Progenitor cell of endocrine pancreas (in vitro differentiated cells): Measurements from ENCODE around the gene ELOVL1. TPM values are rescaled to one million over a fixed set of nuclear protein-coding genes. Genes with fewer than 3 reads are reported as not detected.

Experiments used
- DNase-seq: peaks from one replicate; pipeline ENCODE4 v3.0.0; 2021; ENCODE audit warnings: low spot score; ENCODE audit not compliant: unreplicated experiment
- H3K27ac Mint-ChIP-seq: 2 replicates; pipeline ENCODE4 v1.8.0; 2021; ENCODE audit warnings: mild to moderate bottlenecking, moderate library complexity, mixed read lengths
- H3K27me3 Mint-ChIP-seq: 2 replicates; pipeline ENCODE4 v1.8.0; 2021; ENCODE audit warnings: mixed read lengths
- H3K36me3 Mint-ChIP-seq: 2 replicates; pipeline ENCODE4 v1.8.0; 2022; ENCODE audit warnings: mixed read lengths; ENCODE audit not compliant: insufficient read depth
- H3K4me1 Mint-ChIP-seq: 2 replicates; pipeline ENCODE4 v1.8.0; 2021; ENCODE audit warnings: low read depth, mixed read lengths
- H3K4me3 Mint-ChIP-seq: 2 replicates; pipeline ENCODE4 v1.8.0; 2021; ENCODE audit warnings: low read depth, mild to moderate bottlenecking, moderate library complexity, mixed read lengths
- H3K9me3 Mint-ChIP-seq: 2 replicates; pipeline ENCODE4 v1.8.0; 2021; ENCODE audit warnings: low read depth, mixed read lengths
- total RNA-seq: library from RNA; stranded (reverse); gene quantifications from 2 replicates; pipeline ENCODE4 v1.2.1, GENCODE V29; 2021
- TF ChIP-seq, protein P1 (sequence below): fragments of 200-600 bp; sonication (generic); IDR thresholded peaks from one replicate; pipeline ENCODE4 v1.5.0; 2021; ENCODE audit warnings: antibody characterized with exemption, mild to moderate bottlenecking; ENCODE audit not compliant: unreplicated experiment

The ELOVL1 gene
- total RNA-seq, 1 donor from 2014 or later, result 46.0 TPM

DNA sequence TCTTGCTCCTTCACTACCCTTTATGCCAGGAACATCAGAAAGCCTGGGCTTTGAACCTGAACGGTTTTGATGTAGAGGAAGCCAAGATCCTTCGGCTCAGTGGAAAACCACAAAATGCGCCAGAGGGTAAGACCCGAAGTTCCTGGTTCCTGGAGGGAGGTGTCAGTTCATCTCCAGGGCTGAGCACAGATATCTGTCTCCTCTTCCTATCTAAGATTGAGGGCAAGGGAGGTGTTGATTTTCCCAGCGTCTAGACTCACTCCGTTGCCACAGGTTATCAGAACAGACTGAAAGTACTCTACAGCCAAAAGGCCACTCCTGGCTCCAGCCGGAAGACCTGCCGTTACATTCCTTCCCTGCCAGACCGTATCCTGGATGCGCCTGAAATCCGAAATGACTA lies 8.1 kb downstream of the ELOVL1 start:
- no peak for DNase-seq
- peak overlapping the region; percentile 87 for H3K4me3 Mint-ChIP-seq
- peaks cover 28% of the 10 kb centered on the region for H3K4me1 Mint-ChIP-seq
- H3K36me3 Mint-ChIP-seq, result peaks cover 17% of the 10 kb centered on the region
- no peaks in the 10 kb centered on the region for H3K27me3 Mint-ChIP-seq
- peak overlapping the region; percentile 89 for H3K27ac Mint-ChIP-seq
- TF ChIP-seq, protein P1, sequence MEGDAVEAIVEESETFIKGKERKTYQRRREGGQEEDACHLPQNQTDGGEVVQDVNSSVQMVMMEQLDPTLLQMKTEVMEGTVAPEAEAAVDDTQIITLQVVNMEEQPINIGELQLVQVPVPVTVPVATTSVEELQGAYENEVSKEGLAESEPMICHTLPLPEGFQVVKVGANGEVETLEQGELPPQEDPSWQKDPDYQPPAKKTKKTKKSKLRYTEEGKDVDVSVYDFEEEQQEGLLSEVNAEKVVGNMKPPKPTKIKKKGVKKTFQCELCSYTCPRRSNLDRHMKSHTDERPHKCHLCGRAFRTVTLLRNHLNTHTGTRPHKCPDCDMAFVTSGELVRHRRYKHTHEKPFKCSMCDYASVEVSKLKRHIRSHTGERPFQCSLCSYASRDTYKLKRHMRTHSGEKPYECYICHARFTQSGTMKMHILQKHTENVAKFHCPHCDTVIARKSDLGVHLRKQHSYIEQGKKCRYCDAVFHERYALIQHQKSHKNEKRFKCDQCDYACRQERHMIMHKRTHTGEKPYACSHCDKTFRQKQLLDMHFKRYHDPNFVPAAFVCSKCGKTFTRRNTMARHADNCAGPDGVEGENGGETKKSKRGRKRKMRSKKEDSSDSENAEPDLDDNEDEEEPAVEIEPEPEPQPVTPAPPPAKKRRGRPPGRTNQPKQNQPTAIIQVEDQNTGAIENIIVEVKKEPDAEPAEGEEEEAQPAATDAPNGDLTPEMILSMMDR, result no peak
- H3K9me3 Mint-ChIP-seq, result no peaks in the 10 kb centered on the region

DNA sequence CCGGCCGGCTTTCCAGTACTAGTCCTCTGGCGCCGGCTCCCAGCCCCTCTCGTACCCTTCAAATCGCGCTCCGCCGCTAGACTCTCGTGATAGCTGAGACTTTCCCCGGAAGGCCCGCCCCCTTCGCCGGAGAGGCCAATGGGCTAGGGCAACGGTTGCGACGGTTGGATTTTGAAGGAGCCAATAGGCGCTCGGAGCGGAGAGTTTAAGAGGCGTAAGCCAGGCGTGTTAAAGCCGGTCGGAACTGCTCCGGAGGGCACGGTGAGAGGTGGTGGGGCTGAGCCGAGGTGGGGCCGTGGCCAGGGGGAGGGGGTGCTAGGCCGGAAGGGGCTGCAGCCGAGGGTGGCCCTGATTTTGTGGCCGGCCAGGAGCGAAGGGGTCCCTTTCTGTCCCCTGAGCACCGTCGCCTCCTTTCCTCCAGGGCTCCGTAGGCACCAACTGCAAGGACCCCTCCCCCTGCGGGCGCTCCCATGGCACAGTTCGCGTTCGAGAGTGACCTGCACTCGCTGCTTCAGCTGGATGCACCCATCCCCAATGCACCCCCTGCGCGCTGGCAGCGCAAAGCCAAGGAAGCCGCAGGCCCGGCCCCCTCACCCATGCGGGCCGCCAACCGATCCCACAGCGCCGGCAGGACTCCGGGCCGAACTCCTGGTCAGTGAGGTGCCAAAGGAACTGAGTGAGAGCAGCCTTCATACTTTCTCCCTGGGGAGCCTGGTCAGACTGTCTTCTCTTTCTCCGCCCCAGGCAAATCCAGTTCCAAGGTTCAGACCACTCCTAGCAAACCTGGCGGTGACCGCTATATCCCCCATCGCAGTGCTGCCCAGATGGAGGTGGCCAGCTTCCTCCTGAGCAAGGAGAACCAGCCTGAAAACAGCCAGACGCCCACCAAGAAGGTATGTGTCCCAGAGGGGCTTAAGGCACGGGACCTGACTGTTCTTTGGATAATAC lies 8.8 kb downstream of the ELOVL1 start, which contains the start of gene CDC20:
CDC20 (plus strand) TSS at position 236 of the 948 bp plus-strand sequence; CDS start at position 471, 235 bp downstream.
- H3K9me3 Mint-ChIP-seq, result no peaks in the 10 kb centered on the region
- H3K27ac Mint-ChIP-seq, result peak within 1 kb of the TSS; percentile 97
- H3K4me1 Mint-ChIP-seq, result peaks cover 27% of the 10 kb centered on the region
- H3K36me3 Mint-ChIP-seq, result peaks cover 16% of the 10 kb centered on the region
- H3K27me3 Mint-ChIP-seq, result no peaks in the 10 kb centered on the region
- DNase-seq, result peak; percentile 97
- H3K4me3 Mint-ChIP-seq, result peak within 1 kb of the TSS; percentile 87
- TF ChIP-seq, protein P1, result no peak

DNA sequence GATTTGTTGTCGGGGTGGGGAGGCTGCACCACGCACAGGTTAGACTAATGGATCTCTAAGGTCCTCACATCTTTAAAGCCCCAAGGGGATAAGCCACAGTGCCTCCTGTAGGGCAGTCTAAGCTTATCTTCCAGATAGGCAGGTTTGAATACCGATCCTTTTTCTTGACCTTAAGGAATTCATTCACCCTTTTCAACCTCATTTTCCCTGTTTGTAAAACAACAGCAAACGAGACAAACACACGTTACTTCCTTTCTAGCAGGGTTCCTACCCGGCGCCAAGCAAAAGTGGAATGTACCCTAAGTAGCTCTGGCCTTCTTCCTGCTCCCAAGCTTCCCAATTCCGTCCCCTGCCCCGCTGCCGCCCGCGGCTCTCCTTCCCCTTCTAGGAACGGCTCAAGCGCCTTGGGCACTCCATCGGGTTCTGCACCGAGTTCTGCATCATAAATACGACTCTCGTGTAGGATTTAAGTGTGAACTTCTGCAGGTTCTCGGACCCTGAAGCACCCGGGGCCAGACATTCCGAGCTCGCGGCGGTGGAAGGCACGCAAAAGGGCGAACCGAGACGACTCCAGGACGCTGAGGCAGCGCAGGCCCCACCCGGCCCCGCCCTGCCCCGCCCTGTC lies 9.6 kb downstream of the ELOVL1 start:
- Mint-ChIP-seq H3K27me3 (no peaks in the 10 kb centered on the region), H3K36me3 (peaks cover 13% of the 10 kb centered on the region), H3K27ac (peak overlapping the region; percentile 97), H3K4me1 (peaks cover 25% of the 10 kb centered on the region), H3K9me3 (no peaks in the 10 kb centered on the region), H3K4me3 (peak overlapping the region; percentile 87)
- DNase-seq, result no peak
- TF ChIP-seq, protein P1, result peak; percentile 54

DNA sequence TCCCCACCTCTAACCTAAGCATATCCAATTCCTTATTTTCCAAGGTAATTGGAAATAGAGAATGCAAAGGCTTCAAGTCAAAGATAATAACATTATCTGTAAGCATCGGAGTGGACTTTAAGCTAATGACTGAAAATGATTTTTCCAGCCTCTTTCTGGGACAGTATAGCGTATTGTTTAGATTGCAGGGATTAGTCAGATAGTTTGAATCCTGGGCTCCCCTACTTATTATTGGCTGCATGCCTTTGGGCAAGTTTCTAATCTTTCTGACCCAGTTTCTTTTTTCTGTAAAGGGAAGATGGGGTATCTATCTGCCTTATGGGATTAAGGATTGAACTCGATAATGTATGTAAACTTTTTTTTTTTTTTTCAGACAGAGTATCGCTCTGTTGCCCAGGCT lies 10.6 kb downstream of the ELOVL1 start:
- no peak overlapping the region for H3K27ac Mint-ChIP-seq
- DNase-seq, result no peak
- peaks cover 33% of the 10 kb centered on the region for H3K4me1 Mint-ChIP-seq
- peak overlapping the region; percentile 21 for H3K4me3 Mint-ChIP-seq
- TF ChIP-seq, protein P1, result no peak
- peaks cover 10% of the 10 kb centered on the region for H3K36me3 Mint-ChIP-seq
- H3K9me3 Mint-ChIP-seq, result no peaks in the 10 kb centered on the region
- H3K27me3 Mint-ChIP-seq, result no peaks in the 10 kb centered on the region

DNA sequence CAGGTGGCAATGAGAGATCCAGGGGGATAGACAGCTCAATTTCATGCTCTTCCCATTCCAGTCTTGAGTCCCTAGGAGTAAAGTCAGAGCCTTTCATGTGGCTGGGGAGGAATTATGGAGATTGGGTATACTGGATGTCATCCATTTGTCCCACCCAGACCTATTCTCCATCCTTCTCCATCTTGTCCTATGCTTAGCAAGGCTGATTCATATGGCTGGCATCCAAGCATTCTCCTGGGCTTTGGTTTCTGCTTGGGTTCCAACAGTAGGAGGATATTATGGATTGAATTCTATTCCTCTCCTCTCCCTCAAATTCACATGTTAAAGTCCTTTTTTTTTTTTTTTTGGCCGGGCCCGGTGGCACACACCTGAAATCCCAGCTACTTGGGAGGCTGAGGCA lies 12.9 kb downstream of the ELOVL1 start:
- Mint-ChIP-seq H3K9me3 (no peaks in the 10 kb centered on the region), H3K27ac (no peak overlapping the region), H3K4me1 (peaks cover 37% of the 10 kb centered on the region), H3K36me3 (no peaks in the 10 kb centered on the region), H3K4me3 (no peak overlapping the region), H3K27me3 (no peaks in the 10 kb centered on the region)
- TF ChIP-seq, protein P1, result no peak
- DNase-seq, result no peak
